ENCODE measurements around the gene ASIC2.
"Not testable (repeated sequence)": the region's sequence is repeated elsewhere in the genome, so short reads cannot be mapped to it uniquely, and the experiment has no call there.

ASIC2 gene

GRCh38 chr17:32988481-32989101 lies 304.5 kb downstream of the ASIC2 start:
- Mint-ChIP-seq H3K4me1 (no peaks in the 10 kb centered on the region), H3K9me3 (peaks cover 9% of the 10 kb centered on the region), H3K36me3 (no peaks in the 10 kb centered on the region), H3K27ac (no peak overlapping the region), H3K4me3 (no peak overlapping the region)
- no peak for ATAC-seq
- DNase-seq (ENCODE audit: low spot score in 2 of 2) = no peak

- not testable (repeated sequence) for ATAC-seq; DNase-seq (ENCODE audit: low spot score in 2 of 2)
Measured at GRCh38 chr17:32987868-32988267, 305.2 kb downstream of the ASIC2 start.

GRCh38 chr17:32987453-32987805 lies 305.7 kb downstream of the ASIC2 start:
- H3K27ac Mint-ChIP-seq; ATAC-seq; H3K9me3 Mint-ChIP-seq; H3K36me3 Mint-ChIP-seq; DNase-seq (ENCODE audit: low spot score in 2 of 2); H3K4me1 Mint-ChIP-seq; H3K4me3 Mint-ChIP-seq: not testable (repeated sequence)

More at GRCh38 chr17:32987868-32988267, 305.2 kb downstream of the ASIC2 start:
- not testable (repeated sequence) for H3K4me3 Mint-ChIP-seq, H3K27ac Mint-ChIP-seq, H3K36me3 Mint-ChIP-seq, H3K4me1 Mint-ChIP-seq, H3K9me3 Mint-ChIP-seq

- Mint-ChIP-seq H3K27ac (no peak overlapping the region), H3K9me3 (peaks cover 9% of the 10 kb centered on the region), H3K4me3 (no peak overlapping the region), H3K4me1 (no peaks in the 10 kb centered on the region), H3K36me3 (no peaks in the 10 kb centered on the region)
- no peak for DNase-seq (ENCODE audit: low spot score in 2 of 2)
- ATAC-seq = no peak
Measured at GRCh38 chr17:32985050-32985756, 307.9 kb downstream of the ASIC2 start.

- not testable (repeated sequence) for ATAC-seq; H3K27ac Mint-ChIP-seq; DNase-seq (ENCODE audit: low spot score in 2 of 2); H3K36me3 Mint-ChIP-seq; H3K9me3 Mint-ChIP-seq; H3K4me1 Mint-ChIP-seq; H3K4me3 Mint-ChIP-seq
Measured at GRCh38 chr17:32981611-32982010, 311.5 kb downstream of the ASIC2 start.

- DNase-seq (ENCODE audit: low spot score in 2 of 2) (no peak), ATAC-seq (no peak)
- Mint-ChIP-seq H3K4me1 (no peaks in the 10 kb centered on the region), H3K36me3 (no peaks in the 10 kb centered on the region), H3K27ac (no peak overlapping the region), H3K4me3 (no peak overlapping the region), H3K9me3 (no peaks in the 10 kb centered on the region)
Measured at GRCh38 chr17:32980230-32980629, 312.9 kb downstream of the ASIC2 start.

GRCh38 chr17:32976605-32977004 lies 316.5 kb downstream of the ASIC2 start:
- H3K27ac Mint-ChIP-seq = no peak overlapping the region
- DNase-seq (ENCODE audit: low spot score in 2 of 2) = no peak
- no peak overlapping the region for H3K4me3 Mint-ChIP-seq
- H3K4me1 Mint-ChIP-seq = no peaks in the 10 kb centered on the region
- H3K9me3 Mint-ChIP-seq = no peaks in the 10 kb centered on the region
- H3K36me3 Mint-ChIP-seq = no peaks in the 10 kb centered on the region
- ATAC-seq = no peak

GRCh38 chr17:32976131-32976530 lies 317.0 kb downstream of the ASIC2 start:
- H3K27ac Mint-ChIP-seq = no peak overlapping the region
- no peak for ATAC-seq
- H3K9me3 Mint-ChIP-seq = no peaks in the 10 kb centered on the region
- no peaks in the 10 kb centered on the region for H3K36me3 Mint-ChIP-seq
- no peak for DNase-seq (ENCODE audit: low spot score in 2 of 2)
- H3K4me1 Mint-ChIP-seq = peaks cover 4% of the 10 kb centered on the region
- no peak overlapping the region for H3K4me3 Mint-ChIP-seq

- ATAC-seq = peak; percentile 87
- H3K27ac Mint-ChIP-seq = peak overlapping the region; percentile 29
- no peaks in the 10 kb centered on the region for H3K9me3 Mint-ChIP-seq
- peak in 1 of 2 donors; percentile 63 for DNase-seq (ENCODE audit: low spot score in 2 of 2)
- no peak overlapping the region for H3K4me3 Mint-ChIP-seq
- H3K4me1 Mint-ChIP-seq = peaks cover 18% of the 10 kb centered on the region
- H3K36me3 Mint-ChIP-seq = no peaks in the 10 kb centered on the region
Measured at GRCh38 chr17:32971171-32971570, 321.9 kb downstream of the ASIC2 start.

- no peak overlapping the region for H3K4me3 Mint-ChIP-seq
- DNase-seq (ENCODE audit: low spot score in 2 of 2) (no peak), ATAC-seq (peak; percentile 73)
- H3K9me3 Mint-ChIP-seq = no peaks in the 10 kb centered on the region
- H3K27ac Mint-ChIP-seq = no peak overlapping the region
- peaks cover 18% of the 10 kb centered on the region for H3K4me1 Mint-ChIP-seq
- no peaks in the 10 kb centered on the region for H3K36me3 Mint-ChIP-seq
Measured at GRCh38 chr17:32970281-32970680, 322.8 kb downstream of the ASIC2 start.

GRCh38 chr17:32969231-32969630 lies 323.9 kb downstream of the ASIC2 start:
- H3K27ac Mint-ChIP-seq; DNase-seq (ENCODE audit: low spot score in 2 of 2); ATAC-seq; H3K9me3 Mint-ChIP-seq; H3K36me3 Mint-ChIP-seq; H3K4me3 Mint-ChIP-seq: not testable (repeated sequence)
- peaks cover 18% of the 10 kb centered on the region for H3K4me1 Mint-ChIP-seq

- H3K27ac Mint-ChIP-seq = no peak overlapping the region
- H3K4me1 Mint-ChIP-seq = no peaks in the 10 kb centered on the region
- no peaks in the 10 kb centered on the region for H3K9me3 Mint-ChIP-seq
- ATAC-seq (no peak), DNase-seq (ENCODE audit: low spot score in 2 of 2) (no peak)
- no peak overlapping the region for H3K4me3 Mint-ChIP-seq
- H3K36me3 Mint-ChIP-seq = no peaks in the 10 kb centered on the region
Measured at GRCh38 chr17:32964541-32964940, 328.6 kb downstream of the ASIC2 start.

Data from stimulated activated effector memory CD8-positive, alpha-beta T cell treated with anti-CD3 and anti-CD28 coated beads, Interleukin-12 subunit alpha, Interleukin-12 subunit beta, amount 100 ng/mL, for 72 hours (primary cell).